Measurements from ENCODE around the gene ZNF148.

The ZNF148 gene

GRCh38 chr3:125188955-125189354, 186.2 kb downstream of the ZNF148 start:
- DNase-seq, result no peak

GRCh38 chr3:125187599-125187910, 187.6 kb downstream of the ZNF148 start:
- DNase-seq, result no peak

- DNase-seq, result no peak
Observed at GRCh38 chr3:125186800-125187598, 188.1 kb downstream of the ZNF148 start.

- no peak for DNase-seq
Observed at GRCh38 chr3:125186261-125186787, 188.8 kb downstream of the ZNF148 start.

GRCh38 chr3:125185805-125186204, 189.3 kb downstream of the ZNF148 start:
- no peak for DNase-seq

GRCh38 chr3:125179884-125180240, 195.3 kb downstream of the ZNF148 start:
- no peak for DNase-seq

- DNase-seq, result no peak
Observed at GRCh38 chr3:125179143-125179883, 195.8 kb downstream of the ZNF148 start.

GRCh38 chr3:125177746-125178145, 197.4 kb downstream of the ZNF148 start:
- DNase-seq, result no peak
